Activated CD4-positive, alpha-beta T cell treated with anti-CD3 and anti-CD28 coated beads, Interleukin-2, amount 50 U/mL, for 16 hours (primary cell): ENCODE data around the gene SFSWAP.
"Not testable (repeated sequence)": the region's sequence is repeated elsewhere in the genome, so short reads cannot be mapped to it uniquely, and the experiment has no call there.

Source experiments
- DNase-seq: peaks from one replicate; pipeline ENCODE4 v3.0.0-alpha.2; 2020

SFSWAP gene

DNA sequence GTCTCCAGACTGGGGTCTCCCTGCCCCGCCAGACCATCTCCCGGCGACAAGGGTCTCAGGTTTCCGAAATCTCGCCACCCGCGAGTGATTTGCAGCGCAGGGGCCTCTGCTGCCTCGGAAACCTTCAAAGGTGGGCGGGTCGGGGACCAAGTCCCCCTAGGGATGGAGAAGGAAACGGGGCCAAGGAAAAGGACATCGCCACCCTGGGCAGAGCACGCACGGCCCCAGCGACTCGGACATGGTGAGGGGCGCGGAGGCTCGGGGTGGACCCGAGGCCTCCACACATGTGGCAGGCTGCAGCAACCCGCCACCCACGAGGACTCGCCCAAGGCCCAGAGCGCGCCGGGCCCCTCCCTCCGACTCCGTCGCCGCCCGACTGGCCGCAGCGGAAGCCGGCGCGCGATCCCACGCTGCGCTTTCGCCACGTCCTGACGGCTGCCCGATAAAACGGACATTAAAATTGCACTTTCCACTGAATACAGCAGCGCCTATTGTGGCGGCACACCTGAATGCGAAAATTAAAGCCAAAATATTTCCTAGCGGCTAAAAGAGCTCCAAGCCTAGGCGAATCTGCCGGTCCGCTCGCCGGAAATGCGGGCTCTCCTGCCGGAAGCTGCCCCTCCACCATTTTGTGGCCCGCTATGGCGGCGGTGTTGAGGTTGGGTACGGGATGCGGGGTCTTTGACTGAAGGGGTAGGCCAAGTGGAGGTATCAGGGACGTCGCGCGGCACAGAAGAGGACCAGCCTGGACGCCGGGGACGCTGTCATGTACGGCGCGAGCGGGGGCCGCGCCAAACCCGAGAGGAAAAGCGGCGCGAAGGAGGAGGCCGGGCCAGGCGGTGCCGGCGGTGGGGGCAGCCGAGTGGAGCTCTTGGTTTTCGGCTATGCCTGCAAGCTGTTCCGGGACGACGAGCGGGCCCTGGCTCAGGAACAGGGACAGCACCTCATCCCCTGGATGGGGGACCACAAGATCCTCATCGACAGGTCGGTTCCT lies at the start of gene SFSWAP:
Gene SFSWAP (plus strand): TSS at position 627 of the 994 bp plus-strand sequence. CDS start 140 bp downstream, at position 767.
- peak; percentile 75 for DNase-seq

DNA sequence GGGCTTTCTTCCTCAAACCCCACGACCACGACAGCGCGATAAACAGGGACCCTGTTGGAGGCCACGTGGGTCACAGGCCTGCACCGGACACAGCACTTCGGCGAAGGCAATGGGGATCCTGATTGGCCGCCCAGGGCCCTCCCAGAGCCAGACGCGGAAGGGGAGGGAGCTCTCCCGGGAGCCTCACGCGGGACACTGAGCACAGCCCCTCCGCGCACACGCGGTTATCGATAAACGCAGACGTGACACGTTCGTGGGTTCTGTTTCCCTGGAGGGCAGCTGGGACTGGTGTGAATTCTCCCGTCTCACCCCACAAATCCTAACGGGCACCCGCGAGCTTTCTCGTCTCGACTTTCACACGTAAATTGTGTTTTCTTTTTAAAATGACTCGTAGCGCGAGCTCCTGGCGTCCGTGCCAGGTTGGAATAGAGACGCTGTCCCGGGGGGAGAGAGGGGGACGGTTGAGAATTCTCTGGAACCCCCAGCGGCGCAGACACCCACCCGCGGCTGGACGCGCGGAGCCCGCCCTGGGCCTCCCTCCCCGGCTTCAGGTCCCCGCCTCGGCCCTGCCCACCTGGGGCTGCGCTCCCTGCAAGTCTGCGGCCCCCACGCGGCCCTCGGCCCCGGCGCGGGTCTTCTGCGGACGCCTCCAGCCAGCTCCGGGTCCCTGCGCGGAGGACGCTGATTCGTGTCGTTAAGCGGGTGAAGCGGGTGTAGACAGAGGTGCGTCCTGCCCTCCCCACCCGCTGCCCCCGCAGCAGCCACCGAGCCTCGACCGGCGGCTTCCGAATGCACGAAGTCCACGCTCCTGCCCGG lies 49.5 kb upstream of the SFSWAP start:
- not testable (repeated sequence) for DNase-seq

DNA sequence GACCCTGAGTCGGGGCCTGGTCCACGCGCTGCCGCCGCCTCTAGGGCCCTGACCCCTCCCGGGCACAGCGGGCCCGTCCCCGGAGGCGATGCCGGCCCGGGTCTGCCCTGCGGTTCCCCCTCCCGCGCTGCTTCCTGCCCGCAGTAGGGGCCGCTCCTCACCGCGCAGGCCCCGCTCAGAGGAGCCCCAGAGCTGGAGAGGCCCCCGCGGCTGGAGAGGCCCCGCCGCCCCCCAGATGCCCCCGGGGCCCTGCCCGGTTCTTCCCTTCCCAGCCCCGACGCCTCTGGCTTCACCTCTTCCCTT lies 49.0 kb upstream of the SFSWAP start:
- DNase-seq = not testable (repeated sequence)

DNA sequence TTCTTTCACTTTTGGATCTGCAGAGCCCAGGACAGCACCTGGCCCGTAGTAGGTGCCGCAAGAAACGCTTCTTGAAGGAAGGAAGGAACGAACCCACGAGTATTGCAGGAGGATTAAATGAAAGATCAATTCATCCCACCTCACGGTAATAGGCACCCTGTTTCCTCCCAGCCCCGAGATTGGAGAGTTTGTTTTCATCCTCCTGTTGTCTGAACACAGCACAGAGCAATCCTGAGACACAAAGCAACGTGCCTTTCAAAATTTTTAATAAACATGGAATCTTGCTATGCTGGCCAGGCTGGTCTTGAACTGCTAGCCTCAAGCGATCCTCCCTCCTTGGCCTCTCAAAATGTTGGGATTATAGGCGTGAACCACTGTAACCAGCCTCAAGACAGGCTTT lies 48.5 kb upstream of the SFSWAP start:
- DNase-seq = not testable (repeated sequence)

DNA sequence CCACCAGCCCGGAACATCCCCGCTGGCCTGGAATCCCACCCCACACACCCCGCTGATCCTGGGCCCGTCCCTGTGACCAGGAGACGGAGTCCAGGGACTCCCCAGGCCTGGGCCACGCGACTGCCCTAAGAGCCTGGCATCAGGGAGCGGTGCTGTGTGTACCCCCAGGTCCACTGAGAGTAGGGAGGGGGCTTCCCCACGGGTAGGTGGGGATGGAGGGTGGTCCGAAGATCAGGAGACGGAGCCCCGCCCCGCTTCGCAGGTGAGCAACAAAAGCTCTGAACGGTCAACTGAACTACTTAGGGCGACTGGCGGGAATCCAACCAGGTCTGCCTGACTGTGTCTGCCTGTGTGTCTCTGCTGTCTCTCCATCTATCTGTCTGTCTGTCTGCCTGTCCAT lies 45.2 kb upstream of the SFSWAP start:
- DNase-seq = not testable (repeated sequence)

DNA sequence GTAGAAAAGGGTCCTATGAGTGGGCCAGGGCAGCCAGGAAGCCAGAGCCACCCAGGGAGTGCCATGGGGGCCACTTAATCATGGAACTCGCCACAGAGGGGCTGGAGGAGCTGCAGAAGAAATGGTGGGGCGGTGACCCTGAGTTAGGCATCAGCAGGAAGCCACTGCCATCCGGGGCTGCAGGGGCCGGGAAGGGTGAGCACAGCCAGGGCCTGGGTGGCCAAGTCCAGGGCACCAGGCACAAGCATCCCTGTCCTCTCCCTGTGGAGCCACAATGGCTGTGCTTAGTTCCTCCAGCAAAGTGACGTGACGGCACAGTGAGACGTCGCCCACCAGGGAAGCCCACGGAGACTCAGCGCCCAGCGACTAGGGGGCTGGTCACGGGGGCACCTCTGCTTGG lies 44.4 kb upstream of the SFSWAP start:
- not testable (repeated sequence) for DNase-seq

DNA sequence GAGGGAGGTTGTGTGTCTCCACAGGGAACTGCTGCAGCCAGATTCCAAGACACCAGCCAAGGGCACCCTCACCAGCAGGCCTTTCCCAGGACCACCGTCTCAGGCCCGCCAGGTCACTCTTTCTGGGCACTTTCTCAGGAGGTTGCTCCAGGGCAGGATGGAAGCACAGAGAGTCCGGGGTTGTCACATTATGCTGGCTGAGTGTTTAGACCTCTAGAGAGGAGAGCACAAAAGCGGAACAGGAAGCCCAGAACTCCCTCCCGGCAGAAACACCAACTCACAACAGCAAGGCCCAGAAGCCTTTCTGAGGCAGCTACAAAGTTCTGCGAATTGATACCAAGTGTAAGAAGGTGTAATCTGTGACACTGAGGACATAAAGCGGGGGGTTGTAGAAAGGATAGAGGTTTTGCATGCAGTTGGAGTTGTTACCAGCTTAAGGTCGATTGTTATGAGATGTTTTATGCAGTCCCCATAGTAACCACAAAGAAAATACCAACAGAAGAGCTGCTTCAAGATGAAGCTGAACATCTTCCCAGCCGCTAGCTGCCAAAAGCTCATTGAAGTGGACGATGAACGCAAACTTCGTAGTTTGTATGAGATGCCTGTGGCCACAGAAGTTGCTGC lies 43.8 kb upstream of the SFSWAP start:
- not testable (repeated sequence) for DNase-seq

DNA sequence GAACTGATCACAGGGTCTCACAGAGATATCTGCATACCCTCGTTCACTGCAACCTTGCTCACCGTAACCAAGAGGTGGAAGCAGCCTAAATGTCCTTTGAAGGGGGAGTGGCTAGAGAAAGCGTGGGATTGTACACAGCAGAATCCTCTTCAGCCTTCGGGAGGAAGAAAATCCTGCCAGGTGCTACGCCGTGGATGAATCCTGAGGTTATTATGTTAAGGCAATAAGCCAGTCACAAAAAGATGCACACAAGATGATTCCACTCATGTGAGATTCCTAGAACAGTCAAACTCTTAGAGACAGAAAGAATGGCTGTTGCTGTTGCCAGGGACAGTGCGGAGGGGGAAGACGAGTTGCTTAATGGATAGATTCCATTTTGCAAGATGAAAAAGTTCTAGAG lies 39.6 kb upstream of the SFSWAP start:
- DNase-seq = no peak

DNA sequence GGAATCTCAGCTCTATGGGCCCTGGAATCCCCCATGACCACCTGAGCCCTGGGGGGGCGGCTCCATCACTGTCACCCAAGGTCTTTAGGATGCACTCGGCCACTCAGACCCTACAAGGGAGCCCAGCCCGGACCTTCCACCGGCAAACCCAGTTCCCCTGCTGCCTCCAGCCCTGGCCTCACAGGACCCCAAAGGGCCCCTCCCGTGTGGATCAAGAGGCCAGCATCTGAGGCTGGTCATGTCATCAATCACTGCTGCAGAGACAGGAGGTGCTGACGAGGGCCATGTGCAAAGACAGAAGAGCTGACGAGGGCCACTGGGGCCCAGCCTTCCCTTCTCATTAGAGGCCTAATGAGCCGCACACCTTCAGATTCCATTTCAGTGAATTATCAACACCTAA lies 39.0 kb upstream of the SFSWAP start:
- DNase-seq = no peak

DNA sequence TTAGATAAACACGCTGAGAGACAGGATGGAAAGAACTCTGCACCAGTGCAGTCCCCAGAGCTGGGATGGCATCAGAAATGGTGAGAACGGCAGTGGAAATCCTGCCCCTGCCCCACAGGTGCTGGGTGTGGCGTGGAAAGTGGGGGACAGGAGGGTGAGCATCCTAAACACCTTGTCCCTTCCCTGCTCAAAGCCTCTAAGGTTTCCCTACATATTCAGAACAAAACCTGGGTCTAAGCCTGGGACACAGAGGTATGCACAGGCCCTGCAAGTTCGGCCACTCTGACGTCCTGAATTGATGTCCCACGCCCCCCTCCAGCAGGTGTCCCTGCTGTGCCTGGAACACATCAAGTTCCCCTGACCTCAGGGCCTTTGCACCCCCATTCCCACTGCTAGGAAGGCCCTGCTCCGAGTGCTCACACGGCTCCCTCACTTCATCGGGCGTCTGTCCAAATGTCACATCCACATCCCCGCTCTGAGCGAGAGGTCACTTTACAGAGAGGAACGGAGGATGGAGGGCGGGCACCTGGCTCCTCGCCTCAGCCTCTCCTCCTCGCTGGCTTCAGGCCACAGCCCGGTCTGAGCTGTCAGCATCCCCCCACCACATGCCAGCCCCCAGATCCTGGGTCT lies 38.5 kb upstream of the SFSWAP start:
- DNase-seq = no peak

DNA sequence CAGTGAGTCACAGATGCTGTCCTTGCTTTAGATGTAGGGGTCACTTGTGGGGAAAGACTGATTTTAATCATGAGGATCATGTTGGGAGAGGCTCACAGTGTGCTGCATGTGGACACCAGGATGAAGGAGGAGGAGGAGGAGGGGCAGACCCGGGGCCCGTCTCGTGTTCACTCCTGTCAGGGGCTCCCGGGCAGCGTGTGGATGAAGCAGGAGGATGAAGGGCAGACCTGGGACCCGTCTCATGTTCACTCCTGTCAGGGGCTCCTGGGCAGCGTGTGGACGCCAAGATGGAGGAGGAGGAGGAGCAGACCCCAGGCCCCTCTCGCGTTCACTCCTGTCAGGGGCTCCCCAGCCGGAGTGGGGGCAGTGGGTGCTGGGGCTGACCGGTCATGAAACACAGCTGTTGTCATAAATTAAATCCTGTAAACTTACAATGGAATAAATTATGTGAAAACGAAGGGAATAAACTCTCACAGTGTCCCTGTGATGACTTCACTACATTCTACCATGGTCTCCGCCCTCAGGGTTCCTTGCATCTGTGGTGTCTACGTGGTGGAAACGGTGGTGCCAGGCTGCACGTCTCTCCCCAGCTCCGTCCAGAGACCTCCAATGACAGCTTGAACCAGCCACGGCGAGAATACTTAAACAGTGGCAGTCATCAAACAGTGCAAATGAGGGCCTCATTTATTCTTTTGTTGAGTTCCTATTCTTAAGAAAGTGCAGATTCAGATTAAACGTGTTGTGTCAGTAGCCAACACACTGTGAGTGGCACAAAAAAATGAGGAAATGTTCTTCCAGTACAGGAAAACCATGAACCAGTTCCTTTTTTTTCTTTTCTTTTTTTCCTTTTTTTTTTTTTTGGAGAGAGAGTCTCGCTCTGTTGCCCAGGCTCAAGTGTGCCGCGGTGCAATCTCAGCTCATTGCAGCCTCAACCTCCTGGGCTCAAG lies 37.7 kb upstream of the SFSWAP start:
- DNase-seq = no peak

DNA sequence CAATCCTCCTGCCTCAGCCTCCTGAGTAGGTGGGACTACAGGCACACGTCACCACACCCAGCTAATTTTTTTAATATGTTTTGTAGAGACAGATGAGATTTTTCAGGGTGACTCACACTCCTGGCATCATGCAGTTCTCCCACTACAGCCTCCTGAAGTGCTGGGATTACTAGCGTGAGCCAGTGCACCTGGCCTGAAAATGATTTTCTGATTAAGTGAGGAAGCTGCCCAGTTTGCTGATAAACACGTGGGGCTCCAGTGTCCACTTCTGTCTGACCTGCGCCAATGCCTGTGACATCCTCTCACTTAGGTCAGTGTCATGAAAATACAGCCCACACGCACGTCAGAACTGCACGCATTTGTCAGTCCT lies 37.0 kb upstream of the SFSWAP start:
- DNase-seq = no peak

DNA sequence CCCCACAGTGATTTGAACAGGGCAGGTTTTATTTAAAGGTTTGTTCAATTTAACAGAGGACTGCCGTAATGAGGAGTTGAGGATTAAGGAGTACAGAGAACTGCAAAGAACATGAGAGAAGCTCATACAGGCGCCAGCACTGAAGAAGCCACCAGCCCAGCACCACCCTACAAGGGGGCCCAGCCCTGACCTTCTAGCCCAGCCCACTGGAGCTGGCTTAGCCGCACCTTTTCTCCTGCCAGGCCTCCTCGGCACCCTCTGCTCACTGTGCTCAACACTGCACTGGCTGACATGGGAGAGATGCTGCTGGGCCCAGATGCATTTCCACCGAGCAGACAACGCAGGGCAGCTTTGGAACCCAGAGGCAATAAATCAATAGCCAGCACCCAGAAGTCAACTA lies 36.5 kb upstream of the SFSWAP start:
- DNase-seq = no peak

DNA sequence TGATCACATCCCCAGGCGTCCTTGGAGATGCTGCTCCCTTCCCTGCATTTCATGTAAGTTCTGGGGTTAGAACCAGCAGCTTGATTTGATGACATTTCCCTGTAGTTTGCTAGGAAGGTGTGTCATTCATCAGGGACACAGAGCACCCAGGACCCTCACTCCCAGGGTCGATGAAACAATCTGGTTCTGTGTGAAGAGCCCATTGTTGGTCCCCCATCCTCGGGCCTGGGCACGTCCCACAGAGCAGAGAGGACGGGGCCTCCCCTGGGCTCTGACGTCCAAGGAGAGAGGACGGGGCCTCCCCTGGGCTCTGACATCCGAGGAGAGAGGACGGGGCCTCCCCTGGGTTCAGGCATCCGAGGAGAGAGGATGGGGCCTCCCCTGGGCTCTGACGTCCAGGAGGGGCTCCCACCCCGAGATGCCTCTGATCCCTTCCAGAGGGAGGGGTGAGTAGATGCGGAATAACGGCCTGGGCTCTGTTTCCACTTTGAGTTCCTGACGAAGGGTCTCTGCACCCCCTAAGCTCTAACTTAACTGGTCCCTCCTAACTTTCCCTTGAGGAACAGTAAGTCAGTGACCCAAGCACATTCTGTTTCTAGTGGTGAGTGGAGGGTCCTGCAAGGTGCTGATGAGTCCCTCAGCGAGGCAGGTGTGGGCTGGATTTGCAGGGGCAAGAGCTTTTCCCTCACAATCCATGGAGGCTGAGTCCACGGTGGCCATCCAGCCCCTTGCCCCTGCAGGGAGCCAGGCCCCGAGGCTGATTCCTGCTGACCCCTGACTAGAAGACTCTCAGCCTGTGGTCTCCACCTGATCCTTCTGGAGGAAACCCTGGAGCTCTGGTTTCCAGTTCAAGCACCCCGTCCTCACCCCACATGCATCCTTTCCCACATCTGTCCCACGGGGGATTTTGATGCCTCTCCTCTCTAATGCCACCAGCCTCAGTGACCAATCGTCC lies 35.5 kb upstream of the SFSWAP start:
- no peak for DNase-seq

DNA sequence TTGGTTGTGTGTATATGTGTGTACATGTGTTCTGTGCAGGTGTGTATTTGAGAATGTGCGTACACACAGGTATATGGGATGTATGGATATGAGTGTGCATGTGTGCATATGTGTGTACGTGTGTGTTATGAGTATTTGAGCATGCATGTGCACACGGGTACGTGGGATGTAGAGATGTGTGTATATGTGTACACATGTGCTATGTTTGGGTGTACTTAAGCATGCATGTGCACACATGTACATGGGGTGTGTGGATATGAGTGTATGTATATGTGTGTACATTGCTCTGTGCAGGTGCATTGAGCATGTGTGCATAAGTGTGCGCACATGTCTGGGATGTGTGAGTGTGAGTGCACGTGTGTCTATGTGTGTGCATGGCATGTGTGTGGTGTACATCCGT lies 34.3 kb upstream of the SFSWAP start:
- no peak for DNase-seq

DNA sequence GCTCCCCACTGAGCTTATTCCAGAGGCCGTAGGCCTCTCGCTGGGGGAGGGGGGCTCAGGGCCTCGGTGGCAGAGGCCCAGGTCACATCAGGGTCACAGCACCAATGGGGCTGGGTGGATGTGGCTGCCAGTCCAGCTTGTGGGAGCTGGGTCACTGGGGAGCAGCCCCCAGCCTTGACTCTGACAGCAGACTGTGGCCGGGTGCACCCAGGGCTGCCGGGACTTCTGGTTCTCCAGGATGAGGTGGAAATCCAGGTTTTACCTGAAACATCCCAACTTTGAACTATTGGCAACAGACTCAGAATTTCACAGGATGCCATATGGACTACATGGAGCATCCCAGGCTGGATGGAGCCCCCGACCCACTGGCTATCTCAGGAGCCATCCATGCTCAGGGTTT lies 33.8 kb upstream of the SFSWAP start:
- not testable (repeated sequence) for DNase-seq

DNA sequence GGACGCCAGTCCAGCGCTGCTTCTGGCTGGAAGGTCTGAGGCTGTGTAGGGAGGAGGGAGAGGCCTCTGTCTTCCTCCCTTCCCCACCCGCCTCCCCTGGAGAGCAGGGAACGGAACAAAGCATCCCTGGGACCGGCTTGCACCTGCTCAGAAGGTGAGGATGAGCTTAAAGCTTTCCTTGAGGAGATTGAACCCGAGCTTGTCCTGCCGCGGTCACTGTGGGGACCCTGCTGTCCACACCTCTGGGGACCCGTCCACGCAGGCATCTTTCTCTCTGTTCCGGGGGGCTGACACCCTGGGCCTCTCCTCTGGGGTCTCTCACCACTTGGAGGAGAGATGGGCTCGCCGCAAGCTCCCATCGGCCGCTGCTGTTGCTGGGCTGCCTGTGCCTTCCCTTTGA lies 33.2 kb upstream of the SFSWAP start:
- no peak for DNase-seq

DNA sequence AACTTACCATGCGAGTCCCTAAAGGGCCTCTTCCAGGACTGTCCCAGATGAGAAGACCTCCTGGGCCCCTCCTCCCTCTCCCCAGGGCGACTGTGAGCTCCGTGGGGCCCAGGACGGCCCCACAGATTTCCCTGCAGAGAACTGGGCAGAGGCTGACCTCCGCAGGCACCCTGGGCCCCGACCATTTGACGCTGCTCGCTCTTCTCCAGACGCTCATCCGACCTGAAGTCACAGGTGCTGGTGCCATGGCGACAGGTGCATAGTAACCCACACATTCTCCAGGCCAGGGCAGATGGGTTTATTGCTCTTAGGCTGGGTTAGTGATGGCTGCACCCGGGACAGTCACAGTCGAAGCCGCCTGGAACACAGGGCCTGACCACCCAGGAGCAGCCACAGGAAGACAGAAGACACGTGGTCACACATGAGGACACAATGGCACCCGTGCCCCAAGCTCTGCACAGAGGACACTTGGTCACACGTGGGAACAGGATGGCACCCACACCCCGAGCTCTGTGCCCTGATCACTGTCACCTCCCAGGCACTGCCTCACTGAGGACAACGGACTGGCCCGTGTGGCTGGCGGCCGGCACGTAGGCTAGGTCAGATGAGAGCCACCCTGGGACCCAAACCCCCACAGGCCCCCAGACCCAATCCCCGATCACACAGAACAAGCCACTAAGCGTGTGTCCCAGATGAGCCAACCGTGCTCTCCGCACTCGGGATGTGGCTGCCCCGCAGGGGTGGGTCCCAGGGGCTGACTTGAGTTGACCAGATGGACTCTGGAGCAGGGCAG lies 32.3 kb upstream of the SFSWAP start:
- not testable (repeated sequence) for DNase-seq

DNA sequence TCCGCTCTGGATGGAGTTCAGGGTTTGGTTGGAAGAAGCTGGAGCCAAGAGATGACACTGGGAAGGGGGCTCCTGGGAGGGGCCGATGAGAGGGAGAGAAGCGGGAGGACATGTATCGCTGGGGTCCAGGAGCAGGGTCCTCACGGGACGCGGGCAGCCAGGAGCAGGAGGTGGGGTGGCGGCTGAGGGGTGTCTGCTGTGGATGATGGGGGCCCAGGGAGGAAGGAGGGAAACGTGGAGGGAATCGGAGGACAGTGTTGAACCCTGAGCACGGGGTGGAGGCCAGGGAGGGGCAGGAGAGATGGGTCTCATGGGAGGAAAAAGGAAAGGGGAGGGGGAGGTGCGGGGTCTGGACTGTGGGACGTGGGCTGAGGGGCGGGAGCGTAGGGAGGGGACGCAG lies 31.7 kb upstream of the SFSWAP start:
- DNase-seq = not testable (repeated sequence)

DNA sequence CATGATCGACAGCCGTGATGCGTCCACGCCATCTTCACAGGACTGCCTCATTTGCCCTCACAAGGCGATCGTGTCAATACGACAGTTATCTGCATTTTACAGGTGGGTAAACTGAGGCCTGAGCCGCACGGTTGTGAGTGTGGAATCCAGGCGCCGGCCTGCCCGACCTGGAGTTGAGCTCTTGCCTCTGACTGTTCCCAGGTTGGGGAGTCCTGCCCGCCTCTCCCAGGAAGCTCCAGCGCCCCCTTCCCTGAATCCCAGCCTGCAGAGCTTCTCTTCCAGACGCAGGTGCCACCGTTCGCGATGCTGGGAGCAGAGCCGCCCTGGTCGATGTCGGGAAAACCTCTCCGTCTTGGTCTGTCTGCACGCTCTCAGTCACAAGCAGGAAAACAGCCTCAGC lies 31.1 kb upstream of the SFSWAP start:
- not testable (repeated sequence) for DNase-seq
